Central memory CD8-positive, alpha-beta T cell (primary cell): ENCODE results near the gene KSR2.

ENCODE experiments used
- ATAC-seq: fragments of 150-1000 bp; cut with Tn5 transposase; replicated peaks from 2 replicates; pipeline ENCODE4 v1.10.0; 2022; ENCODE audit warnings: mild to moderate bottlenecking, moderate FRiP score, moderate number of reproducible peaks; ENCODE audit not compliant: poor library complexity, severe bottlenecking; ENCODE audit errors: extremely low read depth
- DNase-seq, 2 donors: peaks; one replicate each; pipeline ENCODE4 v3.0.0; 2021; ENCODE audit warnings: low spot score in 2 of 2
- H3K27ac Mint-ChIP-seq: one replicate; pipeline ENCODE4 v1.8.0; 2022; ENCODE audit warnings: low read depth, mild to moderate bottlenecking, moderate library complexity, mixed read lengths
- H3K27me3 Mint-ChIP-seq: one replicate; pipeline ENCODE4 v1.8.0; 2022; ENCODE audit warnings: mixed read lengths
- H3K36me3 Mint-ChIP-seq: one replicate; pipeline ENCODE4 v1.8.0; 2022; ENCODE audit warnings: mild to moderate bottlenecking, moderate library complexity, mixed read lengths; ENCODE audit not compliant: insufficient read depth
- H3K4me1 Mint-ChIP-seq: one replicate; pipeline ENCODE4 v1.8.0; 2022; ENCODE audit warnings: mixed read lengths
- H3K4me3 Mint-ChIP-seq: one replicate; pipeline ENCODE4 v1.8.0; 2022; ENCODE audit warnings: mild to moderate bottlenecking, moderate library complexity, mixed read lengths
- H3K9me3 Mint-ChIP-seq: one replicate; pipeline ENCODE4 v1.8.0; 2022; ENCODE audit warnings: mixed read lengths

Gene KSR2

GRCh38 chr12:117501076-117501869, 467.5 kb downstream of the KSR2 start:
- no peak overlapping the region for H3K4me3 Mint-ChIP-seq
- ATAC-seq (no peak), DNase-seq (no peak)
- no peaks in the 10 kb centered on the region for H3K36me3 Mint-ChIP-seq
- no peaks in the 10 kb centered on the region for H3K9me3 Mint-ChIP-seq
- no peaks in the 10 kb centered on the region for H3K4me1 Mint-ChIP-seq
- H3K27ac Mint-ChIP-seq, result no peak overlapping the region
- peaks cover 10% of the 10 kb centered on the region for H3K27me3 Mint-ChIP-seq

DNA sequence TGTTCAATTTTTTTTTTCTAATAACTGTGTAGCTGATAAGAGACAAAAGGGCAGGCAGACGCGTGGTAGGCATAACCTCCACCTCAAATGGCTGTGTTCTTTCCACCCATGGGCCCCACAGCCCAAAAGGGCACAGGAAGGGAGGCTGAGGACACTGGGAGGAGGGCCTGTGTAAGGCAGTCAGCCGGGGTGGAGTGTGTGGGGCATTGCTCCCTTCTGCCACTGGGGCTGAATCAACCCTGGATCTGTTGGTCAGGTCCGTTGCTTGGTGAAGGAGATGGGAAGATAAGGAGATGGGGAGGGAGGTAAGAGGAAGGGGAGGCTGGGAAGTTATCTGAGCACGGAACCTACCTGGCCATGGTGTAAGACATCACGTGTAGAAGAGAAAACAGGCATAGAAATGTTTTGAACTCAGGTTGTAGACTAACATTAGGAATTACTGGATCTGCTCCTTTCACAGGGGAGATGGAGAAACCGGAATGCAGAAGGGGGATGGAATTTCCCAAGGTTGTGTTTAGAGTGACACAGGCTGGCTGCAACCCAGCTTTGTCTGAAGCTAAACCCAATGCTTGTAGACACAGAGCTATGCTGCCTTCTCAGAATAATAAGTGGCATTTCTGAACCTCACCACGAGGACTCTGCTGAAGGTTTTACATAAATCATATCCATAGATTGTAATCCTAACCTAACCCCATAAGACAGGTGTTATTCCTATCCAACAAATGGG, 468.9 kb downstream of the KSR2 start:
- H3K27ac Mint-ChIP-seq, result no peak overlapping the region
- H3K4me3 Mint-ChIP-seq, result no peak overlapping the region
- no peak for DNase-seq
- H3K27me3 Mint-ChIP-seq, result no peaks in the 10 kb centered on the region
- H3K4me1 Mint-ChIP-seq, result no peaks in the 10 kb centered on the region
- ATAC-seq, result no peak
- H3K36me3 Mint-ChIP-seq, result no peaks in the 10 kb centered on the region
- H3K9me3 Mint-ChIP-seq, result no peaks in the 10 kb centered on the region

- ATAC-seq (no peak), DNase-seq (no peak)
- Mint-ChIP-seq H3K27me3 (no peaks in the 10 kb centered on the region), H3K27ac (no peak overlapping the region), H3K9me3 (no peaks in the 10 kb centered on the region), H3K4me3 (no peak overlapping the region), H3K36me3 (no peaks in the 10 kb centered on the region), H3K4me1 (no peaks in the 10 kb centered on the region)
Observed at GRCh38 chr12:117498880-117499279, 469.9 kb downstream of the KSR2 start.

- H3K4me1 Mint-ChIP-seq, result no peaks in the 10 kb centered on the region
- H3K27ac Mint-ChIP-seq, result no peak overlapping the region
- H3K9me3 Mint-ChIP-seq, result no peaks in the 10 kb centered on the region
- DNase-seq (no peak), ATAC-seq (no peak)
- no peak overlapping the region for H3K4me3 Mint-ChIP-seq
- no peaks in the 10 kb centered on the region for H3K36me3 Mint-ChIP-seq
- H3K27me3 Mint-ChIP-seq, result no peaks in the 10 kb centered on the region
Observed at GRCh38 chr12:117498256-117498655, 470.5 kb downstream of the KSR2 start.

GRCh38 chr12:117497407-117497806, 471.4 kb downstream of the KSR2 start:
- H3K4me1 Mint-ChIP-seq, result no peaks in the 10 kb centered on the region
- H3K9me3 Mint-ChIP-seq, result no peaks in the 10 kb centered on the region
- no peaks in the 10 kb centered on the region for H3K36me3 Mint-ChIP-seq
- ATAC-seq, result no peak
- no peak for DNase-seq
- H3K27me3 Mint-ChIP-seq, result no peaks in the 10 kb centered on the region
- no peak overlapping the region for H3K27ac Mint-ChIP-seq
- H3K4me3 Mint-ChIP-seq, result no peak overlapping the region

DNA sequence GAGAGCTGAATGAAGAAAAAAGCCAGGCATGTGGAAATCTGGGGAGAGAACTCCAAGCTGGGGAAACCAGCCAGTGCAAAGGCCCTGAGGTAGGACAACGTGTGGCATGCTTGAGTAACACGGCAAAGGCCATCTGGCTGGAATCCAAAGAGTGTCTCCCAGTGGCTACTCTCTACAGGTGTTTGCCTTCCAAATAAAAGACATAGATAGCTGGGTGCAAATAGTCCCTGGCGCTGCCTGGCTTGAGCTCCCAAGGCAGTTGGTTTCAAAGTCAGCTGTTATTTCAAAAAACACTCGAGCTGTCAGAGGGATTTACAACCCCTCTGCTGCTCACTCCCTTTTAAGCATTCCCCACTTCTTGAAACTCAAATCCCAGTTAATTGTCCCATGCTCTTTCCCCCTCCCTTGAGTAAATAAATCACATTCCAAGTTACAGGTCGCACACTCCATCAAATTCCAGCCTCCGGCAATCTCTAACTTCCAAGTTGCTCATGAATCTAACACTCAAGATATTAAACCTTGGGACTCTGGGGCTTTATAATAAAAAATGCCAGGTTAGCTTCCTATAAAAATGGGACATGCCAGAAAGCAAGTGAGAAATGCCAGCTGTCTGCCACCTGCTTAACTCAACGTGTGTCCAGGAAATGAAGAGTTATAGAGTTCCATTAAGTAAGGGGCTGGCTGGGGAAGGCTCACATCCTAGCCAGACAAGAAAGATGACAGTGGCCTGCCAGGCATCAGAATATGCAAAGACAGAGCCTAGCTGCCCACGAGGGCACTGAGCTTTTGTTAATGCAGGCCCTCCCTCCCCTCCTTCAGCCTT, 473.7 kb downstream of the KSR2 start:
- H3K9me3 Mint-ChIP-seq, result no peaks in the 10 kb centered on the region
- no peak for ATAC-seq
- H3K36me3 Mint-ChIP-seq, result no peaks in the 10 kb centered on the region
- no peaks in the 10 kb centered on the region for H3K4me1 Mint-ChIP-seq
- H3K27ac Mint-ChIP-seq, result no peak overlapping the region
- H3K27me3 Mint-ChIP-seq, result no peaks in the 10 kb centered on the region
- no peak for DNase-seq
- H3K4me3 Mint-ChIP-seq, result no peak overlapping the region

- DNase-seq (no peak), ATAC-seq (no peak)
- Mint-ChIP-seq H3K27me3 (no peaks in the 10 kb centered on the region), H3K27ac (no peak overlapping the region), H3K36me3 (no peaks in the 10 kb centered on the region), H3K9me3 (no peaks in the 10 kb centered on the region), H3K4me3 (no peak overlapping the region), H3K4me1 (no peaks in the 10 kb centered on the region)
Observed at GRCh38 chr12:117491711-117492110, 477.1 kb downstream of the KSR2 start.

DNA sequence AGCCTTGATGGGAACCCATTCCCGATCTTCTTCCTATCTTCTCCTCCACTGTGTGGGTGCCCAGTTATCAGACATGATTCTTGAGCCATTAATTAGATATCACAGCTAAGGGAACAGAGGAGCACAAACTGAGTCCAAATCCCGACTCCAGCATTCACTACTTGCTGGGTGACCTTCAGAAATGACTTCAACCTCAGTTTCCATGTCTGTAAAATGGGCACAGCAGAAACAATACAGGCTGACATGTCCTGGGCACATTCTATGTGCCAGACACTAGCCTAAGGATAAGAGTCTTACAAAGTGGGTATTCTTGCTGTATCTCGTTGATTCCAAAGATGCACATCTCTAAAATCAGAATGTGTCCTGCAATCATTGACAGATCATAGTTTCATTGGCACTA, 478.7 kb downstream of the KSR2 start:
- Mint-ChIP-seq H3K9me3 (no peaks in the 10 kb centered on the region), H3K27ac (no peak overlapping the region), H3K27me3 (no peaks in the 10 kb centered on the region), H3K36me3 (no peaks in the 10 kb centered on the region), H3K4me1 (no peaks in the 10 kb centered on the region), H3K4me3 (no peak overlapping the region)
- ATAC-seq (no peak), DNase-seq (no peak)

- no peaks in the 10 kb centered on the region for H3K4me1 Mint-ChIP-seq
- H3K9me3 Mint-ChIP-seq, result no peaks in the 10 kb centered on the region
- no peaks in the 10 kb centered on the region for H3K27me3 Mint-ChIP-seq
- H3K4me3 Mint-ChIP-seq, result no peak overlapping the region
- DNase-seq (no peak), ATAC-seq (no peak)
- no peak overlapping the region for H3K27ac Mint-ChIP-seq
- no peaks in the 10 kb centered on the region for H3K36me3 Mint-ChIP-seq
Observed at GRCh38 chr12:117489671-117490070, 479.1 kb downstream of the KSR2 start.

- no peaks in the 10 kb centered on the region for H3K27me3 Mint-ChIP-seq
- no peak for DNase-seq
- no peak for ATAC-seq
- H3K36me3 Mint-ChIP-seq, result no peaks in the 10 kb centered on the region
- H3K4me1 Mint-ChIP-seq, result no peaks in the 10 kb centered on the region
- H3K4me3 Mint-ChIP-seq, result no peak overlapping the region
- peaks cover 11% of the 10 kb centered on the region for H3K9me3 Mint-ChIP-seq
- no peak overlapping the region for H3K27ac Mint-ChIP-seq
Observed at GRCh38 chr12:117486840-117487659, 481.7 kb downstream of the KSR2 start.

- H3K4me3 Mint-ChIP-seq, result no peak overlapping the region
- H3K36me3 Mint-ChIP-seq, result no peaks in the 10 kb centered on the region
- DNase-seq (no peak), ATAC-seq (no peak)
- no peak overlapping the region for H3K27ac Mint-ChIP-seq
- peaks cover 11% of the 10 kb centered on the region for H3K9me3 Mint-ChIP-seq
- no peaks in the 10 kb centered on the region for H3K27me3 Mint-ChIP-seq
- H3K4me1 Mint-ChIP-seq, result no peaks in the 10 kb centered on the region
Observed at GRCh38 chr12:117485984-117486839, 482.6 kb downstream of the KSR2 start.
